GM18520 (cell line): ENCODE results near the gene TCF20.

Source experiments
- ATAC-seq: cut with Tn5 transposase; IDR thresholded peaks from one replicate; pipeline ENCODE4 v1.9.1; 2021; ENCODE audit not compliant: unreplicated experiment

TCF20 gene

DNA sequence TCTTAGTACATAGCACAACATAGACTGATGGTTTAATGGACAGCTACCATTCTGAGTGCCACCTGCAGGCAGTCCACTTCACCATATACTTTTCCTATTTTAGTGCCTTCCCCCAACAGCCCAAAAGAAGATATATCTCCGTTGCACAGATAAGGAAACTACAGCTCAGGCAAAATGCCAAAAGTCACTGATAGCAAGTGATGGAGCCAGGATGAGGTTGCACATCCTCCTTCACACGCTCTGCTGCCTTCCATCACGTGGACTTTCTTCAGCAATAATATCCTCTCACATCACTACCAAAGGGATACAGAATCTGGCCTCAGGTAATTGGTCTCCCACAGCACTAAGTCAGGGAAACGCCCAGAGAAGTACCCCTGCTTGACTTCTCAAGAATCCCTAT is 7.5 kb downstream of the TCF20 start:
- no peak for ATAC-seq

GRCh38 chr22:42261296-42261695 is 9.2 kb downstream of the TCF20 start:
- no peak for ATAC-seq

- ATAC-seq = no peak
Observed at GRCh38 chr22:42258126-42258525, 12.3 kb downstream of the TCF20 start.

DNA sequence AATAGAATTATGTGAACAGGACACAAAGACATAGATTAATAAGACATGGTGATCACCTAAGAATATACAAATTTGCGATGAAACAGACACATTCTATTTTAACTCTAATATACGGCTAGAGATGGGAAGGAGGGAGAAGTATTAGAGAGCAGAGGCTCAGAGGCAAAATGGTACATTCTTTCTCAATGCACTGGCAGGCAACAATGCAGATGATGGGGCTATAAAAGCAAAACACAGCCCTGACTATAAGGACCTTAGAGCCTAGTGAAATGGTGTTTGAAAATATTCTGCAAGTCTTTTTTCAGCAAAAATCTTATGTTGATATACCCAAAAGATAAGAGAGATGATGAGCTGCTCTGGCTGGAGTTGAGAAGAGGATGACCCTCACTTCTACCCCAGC is 13.1 kb downstream of the TCF20 start:
- ATAC-seq = no peak

- ATAC-seq = no peak
Observed at GRCh38 chr22:42256930-42257329, 13.5 kb downstream of the TCF20 start.

DNA sequence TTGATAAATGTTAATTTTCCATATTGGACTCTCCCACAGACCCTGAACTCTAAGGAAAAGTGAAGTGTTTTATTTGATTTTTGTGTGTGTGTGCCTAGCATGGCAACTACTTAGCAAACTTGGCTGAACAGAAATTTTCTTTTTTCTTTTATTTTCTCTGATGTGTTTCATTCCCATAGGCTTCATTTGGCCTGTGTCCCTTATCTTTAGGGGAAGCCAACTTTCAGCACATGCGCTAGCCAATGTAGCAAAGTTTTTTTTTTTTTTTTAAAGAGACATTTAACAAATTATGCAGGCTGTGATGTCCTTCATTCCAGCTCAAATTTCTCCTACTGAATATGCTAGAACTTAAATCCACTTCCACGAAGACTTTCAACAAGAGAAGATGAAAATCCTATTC is 14.2 kb downstream of the TCF20 start:
- ATAC-seq = no peak

- ATAC-seq = no peak
Observed at GRCh38 chr22:42249831-42250230, 20.6 kb downstream of the TCF20 start.

GRCh38 chr22:42248995-42249394 is 21.5 kb downstream of the TCF20 start:
- ATAC-seq = no peak

DNA sequence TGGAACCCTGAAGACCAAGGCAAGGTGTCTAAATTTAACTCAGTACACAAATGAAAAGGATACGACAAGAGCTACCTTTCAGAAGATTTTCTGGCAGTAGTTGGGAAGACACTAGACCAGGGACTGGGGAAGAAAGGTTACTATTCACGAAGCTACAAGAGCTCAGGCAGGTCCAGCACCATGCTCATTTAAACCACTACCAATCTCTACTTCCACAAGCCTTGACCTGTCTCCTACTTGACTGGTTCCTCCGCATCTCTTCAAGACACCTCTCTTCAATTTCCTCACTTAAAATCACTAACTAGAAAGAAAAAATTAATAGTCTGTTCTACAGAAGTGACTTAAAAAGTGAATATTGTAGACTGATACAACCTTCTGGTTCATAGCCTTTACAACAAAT is 22.9 kb downstream of the TCF20 start:
- no peak for ATAC-seq

GRCh38 chr22:42243802-42244060 is 26.7 kb downstream of the TCF20 start:
- no peak for ATAC-seq

DNA sequence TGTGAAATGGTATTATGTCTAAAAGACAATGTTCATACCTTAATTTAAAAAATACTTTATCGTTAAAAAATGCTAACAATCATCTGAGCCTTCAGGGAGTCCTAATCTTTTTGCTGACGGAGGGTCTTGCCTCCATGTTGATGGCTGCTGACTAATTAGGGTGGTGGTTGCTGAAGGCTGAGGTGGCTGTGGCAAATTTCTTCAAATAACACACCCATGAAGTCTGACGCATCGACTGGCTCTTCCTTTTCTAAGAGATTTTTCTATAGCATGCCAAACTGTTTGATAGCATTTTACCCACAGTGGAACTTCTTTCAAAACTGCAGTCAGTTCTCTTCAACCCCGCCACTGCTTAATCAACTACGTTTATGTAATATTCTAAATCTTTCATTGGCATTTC is 33.6 kb downstream of the TCF20 start:
- no peak for ATAC-seq

- no peak for ATAC-seq
Observed at GRCh38 chr22:42236268-42236667, 34.2 kb downstream of the TCF20 start.

- no peak for ATAC-seq
Observed at GRCh38 chr22:42233879-42234278, 36.6 kb downstream of the TCF20 start.

DNA sequence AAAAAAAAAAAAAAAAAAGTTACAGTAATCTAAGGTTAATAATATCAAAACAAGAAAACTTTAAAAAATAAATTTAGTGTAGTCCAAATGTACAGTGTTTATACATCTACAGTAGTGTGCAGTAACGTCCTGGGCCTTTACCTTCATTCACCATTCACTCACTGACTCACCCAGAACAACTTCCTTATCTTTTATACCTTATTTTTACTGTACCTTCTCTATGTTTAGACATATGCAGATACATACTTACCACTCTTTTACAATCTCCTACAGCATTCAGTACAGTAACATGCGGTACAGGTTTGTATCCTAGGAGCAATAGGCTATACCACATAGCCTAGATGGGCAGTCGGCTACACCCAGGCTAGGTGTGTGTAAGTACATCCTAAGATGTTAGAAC is 38.5 kb downstream of the TCF20 start:
- no peak for ATAC-seq

DNA sequence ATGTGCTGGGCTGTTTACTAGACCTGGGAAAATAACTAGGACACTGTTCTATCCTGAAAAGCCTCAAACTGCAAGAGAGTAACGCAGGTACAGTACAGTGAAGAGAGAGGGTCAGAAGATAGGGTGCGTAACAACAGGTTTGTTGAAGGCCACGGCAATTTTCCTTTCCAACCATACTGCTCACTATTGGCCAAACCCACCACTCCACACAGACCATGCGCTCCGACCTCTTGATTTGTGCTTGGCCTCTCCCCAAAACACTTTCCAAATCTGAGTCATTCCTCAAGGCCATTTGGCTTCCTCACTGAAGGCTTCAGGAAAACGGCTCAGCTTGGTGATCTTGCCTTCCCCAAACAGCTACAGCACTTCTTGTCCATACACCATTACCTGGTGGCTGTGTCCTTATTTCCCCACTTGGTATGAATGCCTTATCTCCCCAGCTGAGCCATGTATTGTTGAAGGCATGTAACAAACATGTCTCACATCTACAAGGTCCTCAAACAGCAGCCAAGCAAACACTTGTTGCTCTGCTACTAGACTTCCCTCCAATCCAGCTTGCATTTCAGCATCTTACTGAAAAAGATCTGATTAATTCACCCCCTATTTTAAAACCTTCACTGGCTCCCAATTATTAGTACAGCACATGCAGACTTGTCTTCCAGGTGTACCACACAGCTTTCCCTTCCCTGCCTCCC is 40.9 kb downstream of the TCF20 start:
- ATAC-seq = no peak

DNA sequence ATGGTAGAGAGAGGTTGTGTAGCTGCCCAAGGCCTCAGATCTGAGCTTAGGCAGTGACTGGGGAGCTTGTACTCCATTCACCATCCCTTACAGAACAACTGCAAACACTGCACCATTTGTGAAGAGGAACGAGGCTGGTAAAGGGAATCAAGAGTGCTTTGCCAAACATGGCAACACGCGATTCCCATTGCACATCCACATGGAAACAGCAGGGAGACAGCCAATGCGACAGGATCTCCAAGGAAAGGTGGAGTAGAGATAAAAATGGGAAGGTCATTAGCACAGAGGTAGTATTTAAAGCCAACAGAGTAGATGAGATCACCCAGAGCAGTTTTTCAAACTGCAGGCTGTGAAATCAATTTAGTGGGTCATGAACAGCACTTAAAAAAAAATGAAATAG is 42.0 kb downstream of the TCF20 start:
- ATAC-seq = no peak

DNA sequence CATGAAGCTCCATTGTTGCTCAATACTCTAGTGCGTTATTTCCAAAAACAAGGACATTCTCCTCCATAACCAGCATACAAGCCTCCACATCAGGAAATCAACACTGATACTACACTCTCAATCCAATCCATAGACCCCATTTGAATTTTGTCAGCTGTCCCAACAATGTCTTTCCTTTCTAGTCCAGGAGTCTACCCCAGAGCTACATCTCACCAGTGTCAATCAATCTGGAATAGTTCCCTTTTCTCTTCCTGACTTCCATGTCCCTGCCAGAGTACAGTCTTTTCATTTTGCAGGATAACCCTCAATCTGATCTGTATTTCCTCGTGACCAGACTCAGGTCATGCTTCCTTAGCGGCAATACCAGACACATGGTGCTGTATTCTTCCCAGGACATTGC is 43.0 kb downstream of the TCF20 start:
- no peak for ATAC-seq

DNA sequence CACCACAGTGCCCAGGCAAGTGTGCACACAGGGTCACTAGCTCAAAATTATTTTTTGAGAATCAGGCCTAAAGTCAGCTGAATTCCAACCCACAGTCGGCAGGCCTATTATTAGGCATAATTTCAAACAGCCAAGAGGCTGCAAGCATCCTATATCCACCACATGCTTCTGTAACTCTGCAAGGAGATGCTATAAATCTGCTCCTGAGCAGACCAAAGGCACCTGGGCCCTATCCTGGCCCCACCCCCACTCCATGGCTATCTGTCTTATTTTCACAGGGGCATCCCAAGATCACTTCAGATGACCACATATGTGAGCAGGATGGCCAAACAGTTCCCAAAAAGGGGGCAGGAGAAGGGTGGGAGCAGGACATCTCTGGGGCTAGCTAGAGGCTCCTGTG is 44.6 kb downstream of the TCF20 start:
- no peak for ATAC-seq

DNA sequence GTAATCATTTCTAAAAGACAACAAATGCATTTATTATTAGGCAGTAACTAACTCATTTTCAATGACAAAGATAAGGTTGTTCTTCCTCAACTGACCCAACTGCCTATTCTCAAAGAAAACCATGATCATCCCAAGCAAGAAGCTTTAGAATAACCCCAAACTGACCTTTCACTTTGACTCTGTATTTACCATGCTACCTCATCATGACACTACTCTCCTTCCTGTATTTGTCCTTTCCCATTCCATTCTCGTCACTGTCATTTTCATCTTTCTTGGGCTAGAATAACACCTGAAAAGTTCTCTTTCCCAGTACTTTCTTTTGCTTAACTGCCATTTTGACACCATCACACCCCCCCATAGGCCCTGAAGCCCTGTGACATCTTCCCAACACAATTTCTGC is 48.3 kb downstream of the TCF20 start:
- ATAC-seq = no peak
